Melanocyte of skin (primary cell): ENCODE measurements around the gene NOA1. TPM values are rescaled to one million over a fixed set of nuclear protein-coding genes. Genes with fewer than 3 reads are reported as not detected.

Experiments
- small RNA-seq, 2 donors: library from RNA; depleted of rRNA; stranded (forward); fragments of <200 nt; gene quantifications; one replicate each; pipeline ENCODE3, GENCODE V24; 2012
- total RNA-seq, 2 donors: library from RNA; depleted of rRNA; stranded (reverse); fragments of >200 nt; gene quantifications; 2 replicates each; pipeline ENCODE4 v1.2.3, GENCODE V29; 2012

NOA1 gene
- total RNA-seq = 10 to 100 TPM; 15.1 to 19.0 TPM

GRCh38 chr4:56977321-56978012, at the start of gene NOA1:
TSS of gene NOA1 (minus strand) at chr4:56977606. CDS start at chr4:56977585, 21 bp downstream.

GRCh38 chr4:56978750-56979303, 1.4 kb upstream of the NOA1 start, which contains the start of gene POLR2B:
TSS of gene POLR2B (plus strand) at chr4:56978896. CDS start at chr4:56978986, 90 bp downstream.

Small RNA genes lying within 50 kb of the gene (small RNA-seq; reads per million reads assigned to genes)
- 0 to 0.26 reads per million in 2 donors for gene RNU6-998P

Other genes starting within 250 kb of the NOA1 start
- not detected for gene SPINK2, start 155.9 kb downstream of the NOA1 start, total RNA-seq
- gene REST, start 69.7 kb downstream of the NOA1 start, total RNA-seq = 10 to 100 TPM; 28.0 to 29.3 TPM
- gene POLR2B, start 1.3 kb upstream of the NOA1 start, total RNA-seq = 100 to 1,000 TPM; 107 to 119 TPM
- 100 to 1,000 TPM; 336 to 716 TPM for gene IGFBP7, start 132.8 kb upstream of the NOA1 start, total RNA-seq